Heart right ventricle (tissue), 16 donors: Measurements from ENCODE around the gene AGAP1. TPM values are rescaled to one million over a fixed set of nuclear protein-coding genes. Genes with fewer than 3 reads are reported as not detected.

Source experiments
- ATAC-seq, 8 donors: fragments of 200-7000 bp; cut with Tn5 transposase; one replicate each; pipeline ENCODE4 v1.9.1; 2020; ENCODE audit warnings: mild to moderate bottlenecking in 8 of 8, moderate library complexity in 8 of 8, moderate number of reproducible peaks in 1 of 8
- DNase-seq, 2 donors: peaks; one replicate each; pipeline ENCODE4 v3.0.0-alpha.2; 2020
- H3K27ac ChIP-seq, 10 donors: fragments of 200-600 bp; sonication (generic) in 2 of 10; one replicate each; pipeline versions ENCODE4 v1.5.0 to v1.8.0; 2020 to 2022; ENCODE audit warnings: mild to moderate bottlenecking in 3 of 10
- H3K27me3 ChIP-seq, 7 donors: fragments of 200-600 bp; one replicate each; pipeline ENCODE4 v1.8.0; 2021 to 2022; ENCODE audit warnings: mild to moderate bottlenecking in 2 of 7
- H3K36me3 ChIP-seq, 9 donors: fragments of 200-600 bp; sonication (generic) in 1 of 9; one replicate each; pipeline versions ENCODE4 v1.5.0 to v1.8.0; 2020 to 2022; ENCODE audit warnings: mild to moderate bottlenecking in 2 of 9
- H3K4me1 ChIP-seq, 9 donors: fragments of 200-600 bp; sonication (generic) in 1 of 9; one replicate each; pipeline versions ENCODE4 v1.5.0 to v1.8.0; 2020 to 2022; ENCODE audit warnings: mild to moderate bottlenecking in 4 of 9
- H3K4me3 ChIP-seq, 10 donors: fragments of 200-600 bp; sonication (generic) in 2 of 10; one replicate each; pipeline versions ENCODE4 v1.5.0 to v1.8.0; 2020 to 2022; ENCODE audit warnings: mild to moderate bottlenecking in 7 of 10, moderate library complexity in 2 of 10
- H3K9me3 ChIP-seq, 11 donors: fragments of 200-600 bp in 10 of 11; sonication (generic) in 2 of 11; one replicate each; pipeline versions ENCODE4 v1.5.0 to v1.8.0; 2013 to 2022; ENCODE audit warnings: mild to moderate bottlenecking in 2 of 11, control low read depth in 1 of 11, moderate library complexity in 1 of 11
- WGBS, 2 donors: extraction: QIAGEN DNeasy Blood & Tissue Kit; methylation state at CpG; one replicate each; pipeline ENCODE4 v1.1.7; 2013; ENCODE audit warnings: inconsistent platforms in 1 of 2; 5-methylcytosine and 5-hydroxymethylcytosine counted together
- intact Hi-C, 10 donors: fragments of 100-400 bp; cut with DNase I; formaldehyde crosslinking; loops; one replicate each; pipeline versions ENCODE4 v1.11.1 to v1.14.2; 2022
- polyA plus RNA-seq, 2 donors: library from polyadenylated mRNA; stranded (reverse); fragments of 200-250 nt; gene quantifications; one replicate each; pipeline ENCODE4 v1.2.3, GENCODE V29; 2013
- total RNA-seq, 10 donors: library from RNA; stranded (reverse); fragmentation: NEBNext Ultra II Directional in 3 of 10; extraction: Animal tissue kit (Norgen Biotek cat#: 25700) in 3 of 10; gene quantifications; one replicate each; pipeline versions ENCODE4 v1.2.1 to v1.2.4, GENCODE V29; 2021 to 2023
- TF ChIP-seq, protein P1 (sequence below), 9 donors: fragments of 200-600 bp; sonication (generic) in 2 of 9; IDR thresholded peaks; one replicate each; pipeline versions ENCODE4 v1.5.0 to v1.8.0; 2021 to 2022; ENCODE audit warnings: antibody characterized with exemption in 9 of 9, mild to moderate bottlenecking in 5 of 9, moderate library complexity in 1 of 9
- donor health status: Arrhythmogenic right ventricular cardiomyopathy.
- donor health status: ischemic (EF 13 %, LVEDD 7.1; RV severe dilation, severe dysfunction).
- donor health status: healthy with polysubstance abuse.
- donor health status: DM: no; HTN: yes; CAD: no.
- donor health status: DM: no; HTN: no; CAD: no.
- donor health status: ischemic (EF 25% LVEDD 6.9; RV normal size, moderate dysfunction).
- donor health status: ischemic (EF 25% LVEDD 5.7; RV mildly dilated, moderate dysfunction).
- donor health status: healthy.
- donor health status: DM: yes; HTN: yes; CAD: no.
- donor health status: Ischemic cardiomyopathy.
- donor health status: ischemic (EF 35%, LVEDD 5.7; RV mildly dilated, moderate dysfunction).
- donor health status: nonischemic (EF 11% LVEDD 7.7; RV severe dilation, severe dysfunction).
- donor health status: DM: yes; HTN: yes; CAD: no.
- donor health status: PGD.
- donor health status: ischemic (EF 29% LVEDD 5.4; RV normal size, mild dysfunction).
- donor health status: nonischemic (EF 23%, LVEDD 6.1; RV moderate dilation, normal function).

Gene AGAP1
- total and polyA plus RNA-seq, 12 donors, result 3.5 to 29.2 (median 19.4) TPM

- Histone ChIP-seq H3K27ac (no peak overlapping the region), H3K36me3 (peaks cover 0 to 57% (median 11%) of the 10 kb centered on the region in 9 donors), H3K4me3 (no peak overlapping the region), H3K4me1 (no peaks in the 10 kb centered on the region), H3K9me3 (no peaks in the 10 kb centered on the region), H3K27me3 (no peaks in the 10 kb centered on the region)
- no peak for ATAC-seq
- no peak for DNase-seq
- TF ChIP-seq, protein P1, sequence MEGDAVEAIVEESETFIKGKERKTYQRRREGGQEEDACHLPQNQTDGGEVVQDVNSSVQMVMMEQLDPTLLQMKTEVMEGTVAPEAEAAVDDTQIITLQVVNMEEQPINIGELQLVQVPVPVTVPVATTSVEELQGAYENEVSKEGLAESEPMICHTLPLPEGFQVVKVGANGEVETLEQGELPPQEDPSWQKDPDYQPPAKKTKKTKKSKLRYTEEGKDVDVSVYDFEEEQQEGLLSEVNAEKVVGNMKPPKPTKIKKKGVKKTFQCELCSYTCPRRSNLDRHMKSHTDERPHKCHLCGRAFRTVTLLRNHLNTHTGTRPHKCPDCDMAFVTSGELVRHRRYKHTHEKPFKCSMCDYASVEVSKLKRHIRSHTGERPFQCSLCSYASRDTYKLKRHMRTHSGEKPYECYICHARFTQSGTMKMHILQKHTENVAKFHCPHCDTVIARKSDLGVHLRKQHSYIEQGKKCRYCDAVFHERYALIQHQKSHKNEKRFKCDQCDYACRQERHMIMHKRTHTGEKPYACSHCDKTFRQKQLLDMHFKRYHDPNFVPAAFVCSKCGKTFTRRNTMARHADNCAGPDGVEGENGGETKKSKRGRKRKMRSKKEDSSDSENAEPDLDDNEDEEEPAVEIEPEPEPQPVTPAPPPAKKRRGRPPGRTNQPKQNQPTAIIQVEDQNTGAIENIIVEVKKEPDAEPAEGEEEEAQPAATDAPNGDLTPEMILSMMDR (IDR thresholded peaks at IDR 0.05), result no peak
- intact Hi-C loops, result no loop called here
- WGBS, 2 donors, result 96 to 98% methylated on average over 7 of the region's 7 CpGs
Measured at GRCh38 chr2:236121546-236121945, 627.7 kb downstream of the AGAP1 start.

- Histone ChIP-seq H3K4me1 (no peaks in the 10 kb centered on the region), H3K27ac (no peak overlapping the region), H3K36me3 (peaks cover 0 to 64% (median 11%) of the 10 kb centered on the region in 9 donors), H3K27me3 (no peaks in the 10 kb centered on the region), H3K4me3 (no peak overlapping the region), H3K9me3 (no peaks in the 10 kb centered on the region)
- DNase-seq, result no peak
- ATAC-seq, result no peak
- intact Hi-C loops, result no loop called here
- WGBS, 2 donors, result 86 to 91% methylated on average over 3 of the region's 3 CpGs
- TF ChIP-seq, protein P1 (IDR thresholded peaks at IDR 0.05), result no peak
Measured at GRCh38 chr2:236122236-236122635, 628.4 kb downstream of the AGAP1 start.

DNA sequence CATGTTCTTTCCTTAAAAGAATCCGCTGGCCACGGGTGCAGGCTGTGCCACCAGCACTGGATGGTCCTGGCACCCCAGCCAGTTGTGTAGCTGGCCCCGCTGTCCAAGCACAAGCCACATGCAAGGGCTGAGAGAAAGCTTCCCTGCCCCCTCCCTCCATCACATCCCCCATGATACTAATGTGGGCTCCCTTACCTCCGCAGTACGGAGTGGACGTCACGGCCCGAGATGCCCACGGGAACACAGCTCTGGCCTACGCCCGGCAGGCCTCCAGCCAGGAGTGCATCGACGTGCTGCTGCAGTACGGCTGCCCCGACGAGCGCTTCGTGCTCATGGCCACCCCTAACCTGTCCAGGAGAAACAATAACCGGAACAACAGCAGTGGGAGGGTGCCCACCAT, 629.9 kb downstream of the AGAP1 start:
- no peak overlapping the region for H3K27ac ChIP-seq
- peaks cover 0 to 69% (median 11%) of the 10 kb centered on the region in 9 donors for H3K36me3 ChIP-seq
- H3K27me3 ChIP-seq, result no peaks in the 10 kb centered on the region
- no peak overlapping the region for H3K4me3 ChIP-seq
- ATAC-seq (no peak), DNase-seq (no peak)
- no peaks in the 10 kb centered on the region for H3K9me3 ChIP-seq
- intact Hi-C loops, result no loop called here
- TF ChIP-seq, protein P1 (IDR thresholded peaks at IDR 0.05), result no peak
- H3K4me1 ChIP-seq, result no peaks in the 10 kb centered on the region
- WGBS, 2 donors, result 96% methylated on average over 19 of the region's 19 CpGs

- DNase-seq (no peak), ATAC-seq (no peak)
- Histone ChIP-seq H3K4me3 (no peak overlapping the region), H3K4me1 (no peaks in the 10 kb centered on the region), H3K36me3 (peaks cover 0 to 69% (median 11%) of the 10 kb centered on the region in 9 donors), H3K27me3 (no peaks in the 10 kb centered on the region), H3K9me3 (no peaks in the 10 kb centered on the region), H3K27ac (no peak overlapping the region)
- WGBS, 2 donors, result 97% methylated on average over 26 to 30 of the region's 30 CpGs
- TF ChIP-seq, protein P1 (IDR thresholded peaks at IDR 0.05), result no peak
- intact Hi-C loops, result no loop called here
Measured at GRCh38 chr2:236124182-236124893, 630.5 kb downstream of the AGAP1 start.
